ENCODE data around the gene DBN1. TPM values are rescaled to one million over a fixed set of nuclear protein-coding genes. Genes with fewer than 3 reads are reported as not detected.

Gene DBN1
- total RNA-seq, 1 donor from 2014 or later, result 269 TPM

GRCh38 chr5:177468685-177469628 lies 4.5 kb downstream of the DBN1 start:
- Mint-ChIP-seq H3K4me1 (ENCODE audit: unreplicated experiment) (peaks cover 18% of the 10 kb centered on the region), H3K9me3 (no peaks in the 10 kb centered on the region), H3K27ac (peak overlapping the region; percentile 90), H3K27me3 (no peaks in the 10 kb centered on the region), H3K4me3 (peak overlapping the region; percentile 74), H3K36me3 (peaks cover 31% of the 10 kb centered on the region)
- no peak for DNase-seq (ENCODE audit: extremely low spot score, unreplicated experiment)
- no peak for TF ChIP-seq CTCF (conservative IDR thresholded peaks at IDR 0.05)

- peak overlapping the region; percentile 90 for H3K27ac Mint-ChIP-seq
- no peak for DNase-seq (ENCODE audit: extremely low spot score, unreplicated experiment)
- no peaks in the 10 kb centered on the region for H3K27me3 Mint-ChIP-seq
- H3K9me3 Mint-ChIP-seq, result no peaks in the 10 kb centered on the region
- H3K36me3 Mint-ChIP-seq, result peaks cover 36% of the 10 kb centered on the region
- peak overlapping the region; percentile 74 for H3K4me3 Mint-ChIP-seq
- no peak for TF ChIP-seq CTCF (conservative IDR thresholded peaks at IDR 0.05)
- peaks cover 16% of the 10 kb centered on the region for H3K4me1 Mint-ChIP-seq (ENCODE audit: unreplicated experiment)
Measured at GRCh38 chr5:177468329-177468684, 5.1 kb downstream of the DBN1 start.

GRCh38 chr5:177467436-177467835 lies 6.0 kb downstream of the DBN1 start:
- Mint-ChIP-seq H3K9me3 (no peaks in the 10 kb centered on the region), H3K27ac (no peak overlapping the region), H3K27me3 (no peaks in the 10 kb centered on the region), H3K4me3 (no peak overlapping the region), H3K4me1 (ENCODE audit: unreplicated experiment) (peaks cover 16% of the 10 kb centered on the region), H3K36me3 (peaks cover 37% of the 10 kb centered on the region)
- TF ChIP-seq CTCF (conservative IDR thresholded peaks at IDR 0.05), result no peak
- DNase-seq (ENCODE audit: extremely low spot score, unreplicated experiment), result no peak

GRCh38 chr5:177466861-177467260 lies 6.6 kb downstream of the DBN1 start:
- no peak for TF ChIP-seq CTCF (conservative IDR thresholded peaks at IDR 0.05)
- H3K4me1 Mint-ChIP-seq (ENCODE audit: unreplicated experiment), result peaks cover 16% of the 10 kb centered on the region
- H3K36me3 Mint-ChIP-seq, result peaks cover 37% of the 10 kb centered on the region
- DNase-seq (ENCODE audit: extremely low spot score, unreplicated experiment), result no peak
- no peak overlapping the region for H3K27ac Mint-ChIP-seq
- H3K27me3 Mint-ChIP-seq, result no peaks in the 10 kb centered on the region
- no peaks in the 10 kb centered on the region for H3K9me3 Mint-ChIP-seq
- H3K4me3 Mint-ChIP-seq, result no peak overlapping the region

GRCh38 chr5:177465044-177465443 lies 8.4 kb downstream of the DBN1 start:
- no peak for TF ChIP-seq CTCF (conservative IDR thresholded peaks at IDR 0.05)
- no peaks in the 10 kb centered on the region for H3K9me3 Mint-ChIP-seq
- peaks cover 43% of the 10 kb centered on the region for H3K36me3 Mint-ChIP-seq
- DNase-seq (ENCODE audit: extremely low spot score, unreplicated experiment), result no peak
- H3K27ac Mint-ChIP-seq, result no peak overlapping the region
- H3K27me3 Mint-ChIP-seq, result no peaks in the 10 kb centered on the region
- peaks cover 15% of the 10 kb centered on the region for H3K4me1 Mint-ChIP-seq (ENCODE audit: unreplicated experiment)
- H3K4me3 Mint-ChIP-seq, result peak overlapping the region; percentile 39
